ENCODE results near the gene MYMK. TPM values are rescaled to one million over a fixed set of nuclear protein-coding genes. Genes with fewer than 3 reads are reported as not detected.

The MYMK gene, protein sequence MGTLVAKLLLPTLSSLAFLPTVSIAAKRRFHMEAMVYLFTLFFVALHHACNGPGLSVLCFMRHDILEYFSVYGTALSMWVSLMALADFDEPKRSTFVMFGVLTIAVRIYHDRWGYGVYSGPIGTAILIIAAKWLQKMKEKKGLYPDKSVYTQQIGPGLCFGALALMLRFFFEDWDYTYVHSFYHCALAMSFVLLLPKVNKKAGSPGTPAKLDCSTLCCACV
- total RNA-seq, result not detected
- not detected for polyA plus RNA-seq (2013, experiment 1 of 2)
- polyA plus RNA-seq (2013, experiment 2 of 2), result 0.50 TPM
- long read RNA-seq, experiment 1, result 0 reads
- long read RNA-seq, experiment 2, result 0 reads
- long read RNA-seq, experiment 3, result 0 reads
- long read RNA-seq, experiment 4, result 0 reads

DNA sequence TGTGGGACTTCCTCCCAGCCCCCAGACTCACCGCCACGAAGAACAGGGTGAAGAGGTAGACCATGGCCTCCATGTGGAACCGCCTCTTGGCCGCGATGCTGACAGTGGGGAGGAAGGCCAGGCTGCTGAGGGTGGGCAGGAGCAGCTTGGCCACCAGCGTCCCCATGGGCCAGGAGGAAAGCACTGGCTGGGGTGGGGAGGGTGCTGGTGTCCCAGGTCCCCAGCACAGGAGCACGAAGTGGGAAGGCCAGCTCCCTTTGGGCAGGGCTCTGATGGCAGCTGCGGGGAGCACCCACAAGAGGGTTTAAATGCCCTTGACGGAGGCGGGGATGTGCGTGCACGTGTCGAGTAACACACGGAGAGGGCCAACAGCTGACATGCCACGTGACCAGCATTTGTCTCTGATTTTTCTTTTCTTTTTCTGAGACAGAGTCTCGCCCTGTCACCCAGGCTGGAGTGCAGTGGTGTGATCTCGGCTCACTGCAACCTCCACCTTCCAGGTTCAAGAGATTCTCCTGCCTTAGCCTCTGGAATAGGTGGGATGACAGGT, at the start of gene MYMK:
TSS of gene MYMK (minus strand) at position 281 of the 550 bp plus-strand sequence. CDS start at position 166, 115 bp downstream.
- no peak for DNase-seq
- no peak within 1 kb of the TSS for H3K4me3 Mint-ChIP-seq
- no peak within 1 kb of the TSS for H3K9ac ChIP-seq (ENCODE audit: extremely low read depth, low read length, poor library complexity, severe bottlenecking)
- H3K4me1 Mint-ChIP-seq, result peaks cover 22% of the 10 kb centered on the region
- H3K36me3 ChIP-seq (ENCODE audit: control insufficient read depth, insufficient read depth, low read length), result no peaks in the 10 kb centered on the region
- no peaks in the 10 kb centered on the region for H3K36me3 Mint-ChIP-seq (ENCODE audit: low read depth)
- WGBS, 2 experiments (ENCODE audit: insufficient coverage in 1 of 2, insufficient read length in 1 of 2), result 94 to 99% methylated on average over 13 to 17 of the region's 17 CpGs
- H3K27ac ChIP-seq (ENCODE audit: low read depth, low read length), result no peak within 1 kb of the TSS
- H3K27ac Mint-ChIP-seq, result no peak within 1 kb of the TSS
- H3K4me3 ChIP-seq (ENCODE audit: low read length), result no peak within 1 kb of the TSS
- peaks cover 13% of the 10 kb centered on the region for H3K4me1 ChIP-seq (ENCODE audit: control insufficient read depth, insufficient read depth, low read length)
- H3K9me3 Mint-ChIP-seq, result no peaks in the 10 kb centered on the region
- TF ChIP-seq, protein P1, sequence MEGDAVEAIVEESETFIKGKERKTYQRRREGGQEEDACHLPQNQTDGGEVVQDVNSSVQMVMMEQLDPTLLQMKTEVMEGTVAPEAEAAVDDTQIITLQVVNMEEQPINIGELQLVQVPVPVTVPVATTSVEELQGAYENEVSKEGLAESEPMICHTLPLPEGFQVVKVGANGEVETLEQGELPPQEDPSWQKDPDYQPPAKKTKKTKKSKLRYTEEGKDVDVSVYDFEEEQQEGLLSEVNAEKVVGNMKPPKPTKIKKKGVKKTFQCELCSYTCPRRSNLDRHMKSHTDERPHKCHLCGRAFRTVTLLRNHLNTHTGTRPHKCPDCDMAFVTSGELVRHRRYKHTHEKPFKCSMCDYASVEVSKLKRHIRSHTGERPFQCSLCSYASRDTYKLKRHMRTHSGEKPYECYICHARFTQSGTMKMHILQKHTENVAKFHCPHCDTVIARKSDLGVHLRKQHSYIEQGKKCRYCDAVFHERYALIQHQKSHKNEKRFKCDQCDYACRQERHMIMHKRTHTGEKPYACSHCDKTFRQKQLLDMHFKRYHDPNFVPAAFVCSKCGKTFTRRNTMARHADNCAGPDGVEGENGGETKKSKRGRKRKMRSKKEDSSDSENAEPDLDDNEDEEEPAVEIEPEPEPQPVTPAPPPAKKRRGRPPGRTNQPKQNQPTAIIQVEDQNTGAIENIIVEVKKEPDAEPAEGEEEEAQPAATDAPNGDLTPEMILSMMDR (conservative IDR thresholded peaks at IDR 0.05), result no peak
- H3K27me3 ChIP-seq (ENCODE audit: control insufficient read depth, insufficient read depth, low read length, poor library complexity, severe bottlenecking), result no peaks in the 10 kb centered on the region
- H3K9me3 ChIP-seq (ENCODE audit: control insufficient read depth, low read length), result no peaks in the 10 kb centered on the region
- peaks cover 1% of the 10 kb centered on the region for H3K27me3 Mint-ChIP-seq (ENCODE audit: insufficient read depth)

DNA sequence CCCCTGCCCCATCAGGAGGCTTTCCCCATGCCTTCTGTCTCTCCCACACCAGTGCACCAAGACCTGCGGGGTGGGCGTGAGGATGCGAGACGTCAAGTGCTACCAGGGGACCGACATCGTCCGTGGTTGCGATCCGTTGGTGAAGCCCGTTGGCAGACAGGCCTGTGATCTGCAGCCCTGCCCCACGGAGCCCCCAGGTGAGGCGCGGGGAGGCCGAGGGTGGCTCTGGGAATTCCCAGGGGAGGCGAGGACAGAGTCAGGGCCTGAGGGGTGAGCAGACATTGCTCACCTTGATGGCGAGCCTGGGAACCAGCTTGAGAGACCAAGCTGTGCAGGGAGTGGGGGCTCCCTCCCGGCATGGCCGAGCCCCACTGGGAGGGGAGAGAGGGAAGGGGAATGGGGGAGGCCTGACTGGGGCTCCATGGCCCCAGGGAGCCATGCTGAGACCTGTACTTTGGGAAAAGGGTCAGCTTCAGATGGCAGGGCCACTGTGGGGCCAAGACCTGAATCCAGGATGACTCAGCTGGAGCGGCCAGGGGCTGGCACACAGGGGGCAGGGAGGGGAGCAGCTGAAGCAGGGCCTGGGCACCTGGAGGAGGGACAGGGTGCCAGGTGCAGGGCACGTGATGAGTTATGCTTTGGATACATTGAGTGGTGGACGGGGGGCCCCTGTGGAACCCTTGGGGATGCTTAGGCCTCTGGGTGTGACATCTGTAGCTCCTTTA, 49.2 kb upstream of the MYMK start:
- H3K9ac ChIP-seq (ENCODE audit: extremely low read depth, low read length, poor library complexity, severe bottlenecking), result no peak overlapping the region
- Mint-ChIP-seq H3K4me1 (no peaks in the 10 kb centered on the region), H3K36me3 (ENCODE audit: low read depth) (no peaks in the 10 kb centered on the region), H3K27ac (no peak overlapping the region), H3K9me3 (no peaks in the 10 kb centered on the region), H3K4me3 (no peak overlapping the region), H3K27me3 (ENCODE audit: insufficient read depth) (no peaks in the 10 kb centered on the region)
- 93% methylated on average over 5 to 21 of the region's 21 CpGs for WGBS, 2 experiments (ENCODE audit: insufficient coverage in 1 of 2, insufficient read length in 1 of 2)
- no peaks in the 10 kb centered on the region for H3K36me3 ChIP-seq (ENCODE audit: control insufficient read depth, insufficient read depth, low read length)
- no peak overlapping the region for H3K4me3 ChIP-seq (ENCODE audit: low read length)
- no peaks in the 10 kb centered on the region for H3K27me3 ChIP-seq (ENCODE audit: control insufficient read depth, insufficient read depth, low read length, poor library complexity, severe bottlenecking)
- H3K27ac ChIP-seq (ENCODE audit: low read depth, low read length), result no peak overlapping the region
- TF ChIP-seq, protein P1 (conservative IDR thresholded peaks at IDR 0.05), result no peak
- no peaks in the 10 kb centered on the region for H3K9me3 ChIP-seq (ENCODE audit: control insufficient read depth, low read length)
- no peak for DNase-seq
- H3K4me1 ChIP-seq (ENCODE audit: control insufficient read depth, insufficient read depth, low read length), result no peaks in the 10 kb centered on the region

DNA sequence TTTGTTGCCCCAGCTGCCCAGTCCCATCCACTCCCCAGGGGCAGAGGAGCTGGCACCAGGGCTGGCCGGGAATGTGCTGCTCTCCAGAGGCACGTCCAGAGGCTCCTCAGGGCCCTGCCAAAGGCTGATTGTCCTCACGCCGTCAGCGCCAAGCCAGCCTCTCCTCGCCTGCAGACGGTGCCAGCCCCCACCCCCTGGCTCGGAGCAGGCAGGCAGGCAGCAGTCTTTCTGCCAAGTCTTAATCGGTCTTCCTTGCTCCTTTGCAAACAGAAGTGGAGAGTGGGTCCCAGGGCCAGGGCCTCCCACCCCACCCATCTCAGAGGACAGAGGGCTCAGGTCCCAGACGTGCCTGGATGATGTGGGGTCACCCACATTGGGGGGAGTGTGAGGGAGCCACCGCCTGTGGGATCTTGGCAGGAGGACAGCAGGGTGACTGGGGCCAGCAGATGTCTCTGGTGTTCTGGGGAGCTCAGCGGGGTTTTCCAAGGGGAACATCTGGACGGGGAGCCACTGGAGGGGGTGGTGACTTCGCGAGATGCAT, 48.1 kb upstream of the MYMK start:
- 90 to 98% methylated on average over 11 to 15 of the region's 15 CpGs for WGBS, 2 experiments (ENCODE audit: insufficient coverage in 1 of 2, insufficient read length in 1 of 2)
- TF ChIP-seq, protein P1 (conservative IDR thresholded peaks at IDR 0.05), result no peak
- no peaks in the 10 kb centered on the region for H3K9me3 ChIP-seq (ENCODE audit: control insufficient read depth, low read length)
- Mint-ChIP-seq H3K36me3 (ENCODE audit: low read depth) (no peaks in the 10 kb centered on the region), H3K27ac (no peak overlapping the region), H3K4me1 (no peaks in the 10 kb centered on the region), H3K4me3 (no peak overlapping the region), H3K27me3 (ENCODE audit: insufficient read depth) (no peaks in the 10 kb centered on the region), H3K9me3 (no peaks in the 10 kb centered on the region)
- no peaks in the 10 kb centered on the region for H3K27me3 ChIP-seq (ENCODE audit: control insufficient read depth, insufficient read depth, low read length, poor library complexity, severe bottlenecking)
- H3K4me1 ChIP-seq (ENCODE audit: control insufficient read depth, insufficient read depth, low read length), result no peaks in the 10 kb centered on the region
- no peak for DNase-seq
- no peak overlapping the region for H3K27ac ChIP-seq (ENCODE audit: low read depth, low read length)
- no peak overlapping the region for H3K4me3 ChIP-seq (ENCODE audit: low read length)
- H3K36me3 ChIP-seq (ENCODE audit: control insufficient read depth, insufficient read depth, low read length), result no peaks in the 10 kb centered on the region
- H3K9ac ChIP-seq (ENCODE audit: extremely low read depth, low read length, poor library complexity, severe bottlenecking), result no peak overlapping the region
